RWPE2 (cell line): Measurements from ENCODE around the gene CASS4.

Experiments
- ATAC-seq: fragments of 200-7000 bp; cut with Tn5 transposase; 3 replicates; pipeline ENCODE4 v1.9.1; 2021; ENCODE audit warnings: low read depth
- DNase-seq: peaks from one replicate; pipeline ENCODE4 v3.0.0-alpha.2; 2020; ENCODE audit warnings: low spot score
- H3K27ac ChIP-seq: fragments of 450-650 bp; 2 replicates; pipeline ENCODE4 v1.5.1; 2017; ENCODE audit warnings: mild to moderate bottlenecking; ENCODE audit not compliant: poor library complexity, severe bottlenecking
- H3K27me3 ChIP-seq: fragments of 250-450 bp; sonication (Bioruptor Pico); 2 replicates; pipeline ENCODE4 v1.5.1; 2021; ENCODE audit warnings: mild to moderate bottlenecking, moderate library complexity; ENCODE audit not compliant: insufficient read depth, poor library complexity, severe bottlenecking
- H3K36me3 ChIP-seq: fragments of 250-450 bp; sonication (Bioruptor Pico); 2 replicates; pipeline ENCODE4 v1.5.1; 2020; ENCODE audit warnings: low read depth, mild to moderate bottlenecking, moderate library complexity
- H3K4me1 ChIP-seq: fragments of 250-450 bp; sonication (Bioruptor Pico); 2 replicates; pipeline ENCODE4 v1.5.1; 2021; ENCODE audit warnings: mild to moderate bottlenecking, moderate library complexity; ENCODE audit not compliant: insufficient read depth, poor library complexity, severe bottlenecking
- H3K4me3 ChIP-seq: fragments of 250-450 bp; sonication (Bioruptor Pico); 2 replicates; pipeline ENCODE4 v1.5.1; 2021; ENCODE audit warnings: mild to moderate bottlenecking, moderate library complexity; ENCODE audit not compliant: severe bottlenecking
- H3K9me3 ChIP-seq: fragments of 250-450 bp; sonication (Bioruptor Pico); 2 replicates; pipeline ENCODE4 v1.5.1; 2021; ENCODE audit warnings: mild to moderate bottlenecking, moderate library complexity; ENCODE audit not compliant: severe bottlenecking
- TF ChIP-seq, protein P1 (sequence below): fragments of 450-650 bp; IDR thresholded peaks from one replicate; pipeline ENCODE4 v1.5.1; 2017; ENCODE audit warnings: mild to moderate bottlenecking, moderate library complexity; ENCODE audit not compliant: poor library complexity, severe bottlenecking

CASS4 gene

DNA sequence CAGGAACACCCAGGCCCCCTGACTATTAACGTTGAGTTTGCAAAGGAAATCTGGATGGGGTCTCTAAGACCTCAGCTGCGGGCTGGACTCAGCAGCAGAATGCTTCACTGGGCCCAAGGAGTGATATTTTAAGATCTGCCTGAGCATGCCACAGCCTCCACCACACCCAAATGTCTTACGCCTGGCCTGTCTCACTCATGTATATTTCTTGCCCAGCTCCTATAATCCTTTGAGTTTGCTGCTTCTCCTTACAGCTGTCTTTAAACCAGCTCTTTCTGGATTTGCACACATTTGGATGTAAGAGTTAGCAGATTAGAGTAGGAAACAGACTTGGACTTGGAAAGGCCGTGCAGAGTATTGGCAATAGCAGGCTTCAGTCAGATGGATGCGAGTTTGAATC is 16.4 kb downstream of the CASS4 start:
- Histone ChIP-seq H3K36me3 (no peaks in the 10 kb centered on the region), H3K27me3 (no peaks in the 10 kb centered on the region), H3K9me3 (no peaks in the 10 kb centered on the region), H3K4me3 (no peak overlapping the region), H3K27ac (no peak overlapping the region), H3K4me1 (no peaks in the 10 kb centered on the region)
- TF ChIP-seq, protein P1, sequence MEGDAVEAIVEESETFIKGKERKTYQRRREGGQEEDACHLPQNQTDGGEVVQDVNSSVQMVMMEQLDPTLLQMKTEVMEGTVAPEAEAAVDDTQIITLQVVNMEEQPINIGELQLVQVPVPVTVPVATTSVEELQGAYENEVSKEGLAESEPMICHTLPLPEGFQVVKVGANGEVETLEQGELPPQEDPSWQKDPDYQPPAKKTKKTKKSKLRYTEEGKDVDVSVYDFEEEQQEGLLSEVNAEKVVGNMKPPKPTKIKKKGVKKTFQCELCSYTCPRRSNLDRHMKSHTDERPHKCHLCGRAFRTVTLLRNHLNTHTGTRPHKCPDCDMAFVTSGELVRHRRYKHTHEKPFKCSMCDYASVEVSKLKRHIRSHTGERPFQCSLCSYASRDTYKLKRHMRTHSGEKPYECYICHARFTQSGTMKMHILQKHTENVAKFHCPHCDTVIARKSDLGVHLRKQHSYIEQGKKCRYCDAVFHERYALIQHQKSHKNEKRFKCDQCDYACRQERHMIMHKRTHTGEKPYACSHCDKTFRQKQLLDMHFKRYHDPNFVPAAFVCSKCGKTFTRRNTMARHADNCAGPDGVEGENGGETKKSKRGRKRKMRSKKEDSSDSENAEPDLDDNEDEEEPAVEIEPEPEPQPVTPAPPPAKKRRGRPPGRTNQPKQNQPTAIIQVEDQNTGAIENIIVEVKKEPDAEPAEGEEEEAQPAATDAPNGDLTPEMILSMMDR: no peak
- peak; percentile 6; the same call in 1 of the 3 replicates for ATAC-seq
- DNase-seq: no peak

DNA sequence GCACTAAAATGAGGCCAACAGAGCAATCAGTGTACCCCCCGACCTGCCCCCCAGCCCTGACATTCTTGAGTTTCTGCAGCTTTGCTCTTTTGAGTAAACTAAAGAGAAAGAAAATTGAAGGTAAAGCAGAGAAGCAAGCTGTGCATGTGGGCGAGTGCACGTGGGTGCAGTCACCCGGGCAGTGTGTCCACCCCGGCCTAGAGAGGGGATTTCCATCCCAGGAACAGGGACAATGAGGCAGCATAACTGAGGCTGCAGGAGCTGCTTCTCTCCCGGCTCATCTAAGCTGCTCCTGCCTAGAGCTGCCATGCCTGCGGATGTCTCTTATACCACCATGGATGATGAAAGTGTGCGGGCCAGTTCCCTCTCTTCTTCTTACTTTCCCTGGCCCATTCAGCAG is 16.8 kb downstream of the CASS4 start:
- TF ChIP-seq, protein P1: no peak
- no peak overlapping the region for H3K4me3 ChIP-seq
- no peaks in the 10 kb centered on the region for H3K4me1 ChIP-seq
- H3K36me3 ChIP-seq: no peaks in the 10 kb centered on the region
- DNase-seq (no peak), ATAC-seq (no peak)
- H3K9me3 ChIP-seq: no peaks in the 10 kb centered on the region
- H3K27ac ChIP-seq: no peak overlapping the region
- H3K27me3 ChIP-seq: no peaks in the 10 kb centered on the region

DNA sequence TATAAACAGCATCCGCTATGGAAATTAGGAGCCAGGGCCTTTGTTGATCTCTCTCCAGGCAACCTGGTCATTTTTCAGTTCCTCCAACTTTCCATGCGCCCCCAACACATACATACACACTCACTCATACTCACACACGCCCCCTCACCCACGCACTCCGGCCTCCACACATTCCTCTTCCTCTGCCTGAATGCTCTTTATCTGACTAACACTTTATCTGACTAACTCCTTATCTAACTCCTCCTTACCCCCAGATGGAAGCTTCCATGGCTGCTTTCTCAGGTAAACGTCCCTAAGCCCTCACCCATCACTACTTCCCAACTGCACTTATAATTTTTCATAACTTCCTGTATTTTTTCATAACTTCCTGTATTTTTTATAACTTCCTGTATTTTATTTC is 17.4 kb downstream of the CASS4 start:
- no peaks in the 10 kb centered on the region for H3K36me3 ChIP-seq
- H3K4me1 ChIP-seq: no peaks in the 10 kb centered on the region
- H3K4me3 ChIP-seq: no peak overlapping the region
- TF ChIP-seq, protein P1: no peak
- DNase-seq (no peak), ATAC-seq (peak; percentile 38; the same call in 2 of the 3 replicates)
- no peak overlapping the region for H3K27ac ChIP-seq
- H3K9me3 ChIP-seq: no peaks in the 10 kb centered on the region
- H3K27me3 ChIP-seq: no peaks in the 10 kb centered on the region

DNA sequence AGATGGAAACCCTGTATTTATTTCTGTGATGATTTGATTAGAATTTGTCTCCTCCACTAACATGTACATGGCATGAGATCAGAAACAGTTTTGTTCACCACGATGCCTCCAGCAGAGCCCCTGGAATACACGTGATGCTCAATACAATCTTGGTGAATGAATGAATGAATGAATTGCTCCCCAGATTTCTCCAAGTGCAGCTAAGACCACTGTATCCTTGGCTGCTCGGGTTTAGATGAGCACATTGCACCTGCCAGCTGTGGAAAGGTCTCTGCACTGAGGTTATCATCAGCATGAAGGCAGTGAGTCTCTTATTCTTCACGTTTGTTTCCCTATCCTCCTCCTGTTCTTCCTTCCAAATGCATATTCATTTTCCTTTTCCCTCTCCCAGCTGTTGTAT is 17.9 kb downstream of the CASS4 start:
- Histone ChIP-seq H3K4me3 (no peak overlapping the region), H3K27me3 (no peaks in the 10 kb centered on the region), H3K9me3 (no peaks in the 10 kb centered on the region), H3K4me1 (no peaks in the 10 kb centered on the region), H3K36me3 (no peaks in the 10 kb centered on the region), H3K27ac (no peak overlapping the region)
- ATAC-seq (no peak), DNase-seq (no peak)
- TF ChIP-seq, protein P1: no peak

DNA sequence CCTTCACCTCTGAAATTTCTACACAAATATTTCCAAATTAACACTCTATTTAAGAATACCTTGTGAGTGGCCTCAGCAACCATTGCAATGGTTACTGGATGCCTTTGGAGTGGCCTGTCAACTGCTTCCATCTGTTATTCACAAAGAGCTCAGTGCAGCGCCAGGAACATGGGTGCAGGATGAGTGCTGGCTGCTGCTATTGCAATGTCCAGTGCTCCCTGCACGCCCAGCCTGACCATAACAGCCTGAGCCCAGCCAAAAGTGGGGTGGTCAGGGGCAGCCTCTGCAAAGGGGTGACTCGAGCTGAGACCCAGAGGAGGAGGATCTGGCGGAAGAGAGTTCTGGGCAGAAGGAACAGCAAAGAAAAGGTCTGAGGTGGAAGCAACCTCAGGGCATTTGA is 18.4 kb downstream of the CASS4 start:
- no peak overlapping the region for H3K4me3 ChIP-seq
- no peaks in the 10 kb centered on the region for H3K9me3 ChIP-seq
- H3K4me1 ChIP-seq: no peaks in the 10 kb centered on the region
- DNase-seq (peak; percentile 48), ATAC-seq (no peak)
- H3K27me3 ChIP-seq: no peaks in the 10 kb centered on the region
- TF ChIP-seq, protein P1: no peak
- H3K27ac ChIP-seq: no peak overlapping the region
- no peaks in the 10 kb centered on the region for H3K36me3 ChIP-seq
